ENCODE measurements around the gene TSHZ2. TPM values are rescaled to one million over a fixed set of nuclear protein-coding genes. Genes with fewer than 3 reads are reported as not detected.

The TSHZ2 gene
- total and polyA plus RNA-seq, 2 of the 4 experiments (the other 2 are of a cell fraction), result under 0.01 to 0.02 TPM

- Histone ChIP-seq H4K5ac (ENCODE audit: low read depth, low read length) (no peak overlapping the region), H2AFZ (replicated peaks; ENCODE audit: low read length, poor library complexity) (no peak overlapping the region), H2BK15ac (ENCODE audit: low read depth, low read length) (no peak overlapping the region), H4K20me1 (ENCODE audit: insufficient read depth, low read length) (no peaks in the 10 kb centered on the region), H3K4me1 (ENCODE audit: control insufficient read depth, insufficient read depth, low read length) (no peaks in the 10 kb centered on the region), H2BK120ac (ENCODE audit: low read depth, low read length) (no peak overlapping the region), H3K9me1 (ENCODE audit: insufficient read depth, low read length) (no peaks in the 10 kb centered on the region), H2BK5ac (ENCODE audit: low read depth, low read length, poor library complexity, severe bottlenecking) (no peak overlapping the region), H3K27me3 (ENCODE audit: control insufficient read depth, insufficient read depth, low read length) (no peaks in the 10 kb centered on the region), H3K23ac (ENCODE audit: low read depth, low read length) (no peak overlapping the region), H2AK9ac (replicated peaks; ENCODE audit: low read depth, low read length, poor library complexity) (no peak overlapping the region), H2BK20ac (ENCODE audit: low read depth, low read length) (no peak overlapping the region), H3K56ac (ENCODE audit: extremely low read depth, insufficient read depth, low read length) (no peak overlapping the region), H3K4me3 (ENCODE audit: insufficient read depth, low read depth, low read length) (no peak overlapping the region), H3K4ac (ENCODE audit: low read depth, low read length) (no peak overlapping the region), H3K36me3 (ENCODE audit: control insufficient read depth, insufficient read depth, low read length) (no peaks in the 10 kb centered on the region), H4K8ac (ENCODE audit: low read depth in 2 of 2, low read length in 2 of 2) (no peak overlapping the region), H3K9ac (ENCODE audit: low read depth, low read length) (no peak overlapping the region), H3K14ac (replicated peaks; ENCODE audit: low read depth, low read length) (no peak overlapping the region), H2AK5ac (ENCODE audit: low read depth, low read length) (no peak overlapping the region), H4K91ac (ENCODE audit: insufficient read depth, low read depth, low read length) (no peak overlapping the region), H3K27ac (ENCODE audit: insufficient read depth, low read length) (no peak overlapping the region), H3K9me3 (ENCODE audit: control insufficient read depth, insufficient read depth, low read length) (0 out of 2 replicates have a peak, but pooled peaks cover 1% of the 10 kb centered on the region), H3K4me2 (ENCODE audit: low read depth, low read length) (no peak overlapping the region), H3K79me1 (ENCODE audit: low read depth in 1 of 2, low read length in 2 of 2) (no peaks in the 10 kb centered on the region), H3K18ac (ENCODE audit: low read depth, low read length) (no peak overlapping the region)
- dilution Hi-C loops (cut with HindIII; ENCODE audit: low sequenced_read_pairs, unreplicated experiment) (no loop called here), intact Hi-C loops (cut with micrococcal nuclease) (no loop called here), in situ Hi-C loops (cut with MboI; ENCODE audit: low sequenced_read_pairs) (no loop called here)
- ATAC-seq (ENCODE audit: low read depth) (no peak), DNase-seq (no peak)
- TF ChIP-seq MXI1 (IDR thresholded peaks at IDR 0.05; ENCODE audit: borderline replicate concordance, low read depth, low read length) (no peak), MAZ (IDR thresholded peaks at IDR 0.05; ENCODE audit: borderline replicate concordance, low read depth, low read length) (no peak), CEBPB (IDR thresholded peaks at IDR 0.05; ENCODE audit: low read depth, low read length) (no peak), RCOR1 (IDR thresholded peaks at IDR 0.05; ENCODE audit: insufficient replicate concordance, low read length) (no peak), CHD1 (IDR thresholded peaks at IDR 0.05; ENCODE audit: low read depth, low read length) (no peak), SMC3 (IDR thresholded peaks at IDR 0.05; ENCODE audit: low read depth, low read length) (no peak)
- TF ChIP-seq, protein P1, sequence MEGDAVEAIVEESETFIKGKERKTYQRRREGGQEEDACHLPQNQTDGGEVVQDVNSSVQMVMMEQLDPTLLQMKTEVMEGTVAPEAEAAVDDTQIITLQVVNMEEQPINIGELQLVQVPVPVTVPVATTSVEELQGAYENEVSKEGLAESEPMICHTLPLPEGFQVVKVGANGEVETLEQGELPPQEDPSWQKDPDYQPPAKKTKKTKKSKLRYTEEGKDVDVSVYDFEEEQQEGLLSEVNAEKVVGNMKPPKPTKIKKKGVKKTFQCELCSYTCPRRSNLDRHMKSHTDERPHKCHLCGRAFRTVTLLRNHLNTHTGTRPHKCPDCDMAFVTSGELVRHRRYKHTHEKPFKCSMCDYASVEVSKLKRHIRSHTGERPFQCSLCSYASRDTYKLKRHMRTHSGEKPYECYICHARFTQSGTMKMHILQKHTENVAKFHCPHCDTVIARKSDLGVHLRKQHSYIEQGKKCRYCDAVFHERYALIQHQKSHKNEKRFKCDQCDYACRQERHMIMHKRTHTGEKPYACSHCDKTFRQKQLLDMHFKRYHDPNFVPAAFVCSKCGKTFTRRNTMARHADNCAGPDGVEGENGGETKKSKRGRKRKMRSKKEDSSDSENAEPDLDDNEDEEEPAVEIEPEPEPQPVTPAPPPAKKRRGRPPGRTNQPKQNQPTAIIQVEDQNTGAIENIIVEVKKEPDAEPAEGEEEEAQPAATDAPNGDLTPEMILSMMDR (conservative IDR thresholded peaks at IDR 0.05; ENCODE audit: low read depth, low read length), result no peak
- no TSS peak for BruUV-seq (replicated peaks)
- WGBS, 2 experiments (ENCODE audit: extremely low coverage in 2 of 2, insufficient read length in 1 of 2), result no CpG with 5 or more reads among the region's 6 CpGs
- ChIA-PET POLR2A (ENCODE audit: unreplicated experiment) (no interaction called here), CTCF (no interaction called here)
Measured at GRCh38 chr20:52954849-52955248, 17.3 kb upstream of the TSHZ2 start.

All from IMR-90 (cell line).